LNCaP clone FGC (cell line): Measurements from ENCODE around the gene FAM217A.
"Not testable (repeated sequence)": the region's sequence is repeated elsewhere in the genome, so short reads cannot be mapped to it uniquely, and the experiment has no call there.

Experiments used
- DNase-seq: peaks from one replicate; pipeline ENCODE4 v3.0.0-alpha.2; 2011; ENCODE audit warnings: low read depth
- H3K4me3 ChIP-seq: 2 replicates; pipeline ENCODE4 v1.5.1; 2011; ENCODE audit warnings: mild to moderate bottlenecking, low read depth, low read length, control low read depth
- TF ChIP-seq, protein P1 (sequence below): IDR thresholded peaks from 2 replicates; pipeline ENCODE4 v1.5.1; 2012; ENCODE audit warnings: mild to moderate bottlenecking; ENCODE audit not compliant: control insufficient read depth, insufficient read depth; ENCODE audit errors: extremely low read depth

The FAM217A gene

GRCh38 chr6:4103929-4104328, 25.0 kb upstream of the FAM217A start:
- no peak for DNase-seq
- H3K4me3 ChIP-seq: no peak overlapping the region
- TF ChIP-seq, protein P1, sequence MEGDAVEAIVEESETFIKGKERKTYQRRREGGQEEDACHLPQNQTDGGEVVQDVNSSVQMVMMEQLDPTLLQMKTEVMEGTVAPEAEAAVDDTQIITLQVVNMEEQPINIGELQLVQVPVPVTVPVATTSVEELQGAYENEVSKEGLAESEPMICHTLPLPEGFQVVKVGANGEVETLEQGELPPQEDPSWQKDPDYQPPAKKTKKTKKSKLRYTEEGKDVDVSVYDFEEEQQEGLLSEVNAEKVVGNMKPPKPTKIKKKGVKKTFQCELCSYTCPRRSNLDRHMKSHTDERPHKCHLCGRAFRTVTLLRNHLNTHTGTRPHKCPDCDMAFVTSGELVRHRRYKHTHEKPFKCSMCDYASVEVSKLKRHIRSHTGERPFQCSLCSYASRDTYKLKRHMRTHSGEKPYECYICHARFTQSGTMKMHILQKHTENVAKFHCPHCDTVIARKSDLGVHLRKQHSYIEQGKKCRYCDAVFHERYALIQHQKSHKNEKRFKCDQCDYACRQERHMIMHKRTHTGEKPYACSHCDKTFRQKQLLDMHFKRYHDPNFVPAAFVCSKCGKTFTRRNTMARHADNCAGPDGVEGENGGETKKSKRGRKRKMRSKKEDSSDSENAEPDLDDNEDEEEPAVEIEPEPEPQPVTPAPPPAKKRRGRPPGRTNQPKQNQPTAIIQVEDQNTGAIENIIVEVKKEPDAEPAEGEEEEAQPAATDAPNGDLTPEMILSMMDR: no peak

- TF ChIP-seq, protein P1: no peak
- DNase-seq: peak; percentile 74
- H3K4me3 ChIP-seq: no peak overlapping the region
Measured at GRCh38 chr6:4102687-4103244, 23.8 kb upstream of the FAM217A start.

GRCh38 chr6:4101298-4101697, 22.4 kb upstream of the FAM217A start:
- no peak for DNase-seq
- no peak overlapping the region for H3K4me3 ChIP-seq
- TF ChIP-seq, protein P1: no peak

DNA sequence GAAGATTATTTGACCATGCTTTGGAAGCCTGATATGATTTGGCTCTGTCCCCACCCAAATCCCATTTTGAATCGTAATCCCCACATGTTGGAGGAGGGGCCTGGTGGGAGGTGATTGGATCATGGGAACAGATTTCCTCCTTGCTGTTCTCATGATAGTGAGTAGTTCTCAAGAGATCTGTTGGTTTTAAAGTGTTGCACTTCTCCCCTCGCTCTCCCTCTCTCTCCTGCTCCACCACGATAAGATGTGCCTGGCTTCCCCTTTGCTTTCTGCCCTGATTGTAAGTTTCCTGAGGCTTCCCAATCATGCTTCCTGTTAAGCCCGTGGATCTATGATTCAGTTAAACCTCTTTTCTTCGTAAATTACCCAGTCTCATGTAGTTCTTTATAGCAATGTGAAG, 21.7 kb upstream of the FAM217A start:
- DNase-seq: no peak
- no peak overlapping the region for H3K4me3 ChIP-seq
- TF ChIP-seq, protein P1: no peak

DNA sequence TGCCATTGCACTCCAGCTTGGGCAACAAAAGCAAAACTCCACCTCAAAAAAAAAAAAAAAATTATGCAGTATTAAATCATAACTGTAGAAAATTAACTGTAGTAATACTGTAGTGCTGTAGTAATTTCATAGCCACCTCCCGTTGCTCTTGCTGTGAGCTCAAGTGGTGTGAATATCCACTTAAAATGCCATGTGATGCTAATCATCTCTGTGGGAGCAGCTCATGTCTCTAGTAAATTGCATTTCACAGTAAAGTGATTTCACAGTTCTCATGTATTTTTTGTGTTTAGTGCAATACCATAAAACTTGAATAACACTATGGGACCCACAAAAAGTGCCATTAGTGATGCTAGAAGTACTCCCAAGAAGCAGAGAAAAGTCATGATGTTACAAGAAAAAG, 14.4 kb upstream of the FAM217A start:
- no peak for DNase-seq
- TF ChIP-seq, protein P1: no peak
- no peak overlapping the region for H3K4me3 ChIP-seq

- TF ChIP-seq, protein P1: no peak
- H3K4me3 ChIP-seq: no peak overlapping the region
- no peak for DNase-seq
Measured at GRCh38 chr6:4091941-4092340, 13.0 kb upstream of the FAM217A start.

DNA sequence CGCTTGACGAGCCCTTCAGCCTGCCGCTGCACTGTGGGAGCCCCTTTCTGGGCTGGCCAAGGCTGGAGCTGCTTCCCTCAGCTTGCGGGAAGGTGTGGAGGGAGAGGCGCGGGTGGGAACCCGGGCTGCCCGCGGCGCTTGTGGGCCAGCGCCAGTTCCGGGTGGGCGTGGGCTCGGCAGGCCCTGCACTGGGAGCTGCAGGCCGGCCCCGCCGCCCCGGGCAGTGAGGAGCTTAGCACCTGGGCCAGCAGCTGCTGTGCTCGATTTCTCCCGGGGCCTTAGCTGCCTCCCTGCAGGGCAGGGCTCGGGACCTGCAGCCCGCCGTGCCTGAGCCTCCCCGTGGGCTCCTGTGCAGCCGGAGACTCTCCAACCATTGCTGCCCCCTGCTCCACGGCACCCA, 11.1 kb upstream of the FAM217A start:
- DNase-seq, H3K4me3 ChIP-seq: not testable (repeated sequence)

DNA sequence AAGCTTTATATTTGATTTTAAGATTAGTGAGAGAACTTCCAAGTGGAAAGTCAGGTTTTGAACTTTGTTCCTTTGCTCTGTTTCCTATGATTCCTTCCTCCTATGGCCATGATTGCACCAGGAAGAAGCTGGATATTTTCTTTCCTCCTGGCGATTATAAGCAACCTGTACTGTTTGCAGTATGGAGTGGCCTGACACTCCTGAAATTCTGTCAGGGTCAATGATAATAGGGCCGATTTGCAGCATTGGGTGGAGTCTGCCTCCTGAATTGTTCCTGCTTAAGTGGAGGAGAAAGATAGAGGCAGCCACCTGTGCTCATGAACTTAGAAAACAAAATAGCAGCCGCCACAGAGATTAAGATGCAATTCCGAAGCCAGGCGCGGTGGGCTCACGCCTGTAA, 9.8 kb upstream of the FAM217A start:
- H3K4me3 ChIP-seq: no peak overlapping the region
- no peak for DNase-seq
- TF ChIP-seq, protein P1: no peak
